Measurements from ENCODE around the gene CDH13. TPM values are rescaled to one million over a fixed set of nuclear protein-coding genes. Genes with fewer than 3 reads are reported as not detected.

The CDH13 gene
- total and polyA plus RNA-seq, 2 experiments from 2014 or later, result 2.9 to 4.8 TPM

DNA sequence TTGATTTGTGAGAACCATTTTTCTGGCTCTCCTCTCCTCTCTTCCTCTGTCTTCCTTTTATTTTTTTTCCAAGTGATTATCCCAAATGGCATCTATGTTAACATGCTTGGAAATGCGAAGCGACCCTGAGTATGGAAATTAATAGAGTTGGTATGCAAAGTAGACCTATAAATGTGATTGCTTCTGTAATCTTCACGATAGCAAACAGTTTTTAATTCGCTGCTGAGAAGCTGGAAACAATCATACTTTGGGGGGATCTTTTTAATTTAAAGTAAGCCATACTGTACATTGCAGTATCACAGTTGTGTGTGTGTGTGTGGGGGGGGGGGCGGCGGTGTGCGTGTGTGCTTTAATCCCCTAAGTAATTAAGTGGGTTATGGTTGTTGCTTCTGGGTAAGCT, 233.3 kb downstream of the CDH13 start:
- H3K36me3 ChIP-seq, result no peaks in the 10 kb centered on the region
- no peaks in the 10 kb centered on the region for H3K9me3 ChIP-seq (ENCODE audit: low read depth)
- H3K4me3 ChIP-seq, result no peak overlapping the region
- DNase-seq (ENCODE audit: low read depth in 1 of 2, low spot score in 1 of 2), result no peak
- H3K27ac ChIP-seq, result no peak overlapping the region
- H3K27me3 ChIP-seq, result no peaks in the 10 kb centered on the region
- TF ChIP-seq, protein P1, sequence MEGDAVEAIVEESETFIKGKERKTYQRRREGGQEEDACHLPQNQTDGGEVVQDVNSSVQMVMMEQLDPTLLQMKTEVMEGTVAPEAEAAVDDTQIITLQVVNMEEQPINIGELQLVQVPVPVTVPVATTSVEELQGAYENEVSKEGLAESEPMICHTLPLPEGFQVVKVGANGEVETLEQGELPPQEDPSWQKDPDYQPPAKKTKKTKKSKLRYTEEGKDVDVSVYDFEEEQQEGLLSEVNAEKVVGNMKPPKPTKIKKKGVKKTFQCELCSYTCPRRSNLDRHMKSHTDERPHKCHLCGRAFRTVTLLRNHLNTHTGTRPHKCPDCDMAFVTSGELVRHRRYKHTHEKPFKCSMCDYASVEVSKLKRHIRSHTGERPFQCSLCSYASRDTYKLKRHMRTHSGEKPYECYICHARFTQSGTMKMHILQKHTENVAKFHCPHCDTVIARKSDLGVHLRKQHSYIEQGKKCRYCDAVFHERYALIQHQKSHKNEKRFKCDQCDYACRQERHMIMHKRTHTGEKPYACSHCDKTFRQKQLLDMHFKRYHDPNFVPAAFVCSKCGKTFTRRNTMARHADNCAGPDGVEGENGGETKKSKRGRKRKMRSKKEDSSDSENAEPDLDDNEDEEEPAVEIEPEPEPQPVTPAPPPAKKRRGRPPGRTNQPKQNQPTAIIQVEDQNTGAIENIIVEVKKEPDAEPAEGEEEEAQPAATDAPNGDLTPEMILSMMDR (IDR thresholded peaks at IDR 0.05; ENCODE audit: low read depth, low read length), result no peak
- no peaks in the 10 kb centered on the region for H3K4me1 ChIP-seq (ENCODE audit: low read depth)

DNA sequence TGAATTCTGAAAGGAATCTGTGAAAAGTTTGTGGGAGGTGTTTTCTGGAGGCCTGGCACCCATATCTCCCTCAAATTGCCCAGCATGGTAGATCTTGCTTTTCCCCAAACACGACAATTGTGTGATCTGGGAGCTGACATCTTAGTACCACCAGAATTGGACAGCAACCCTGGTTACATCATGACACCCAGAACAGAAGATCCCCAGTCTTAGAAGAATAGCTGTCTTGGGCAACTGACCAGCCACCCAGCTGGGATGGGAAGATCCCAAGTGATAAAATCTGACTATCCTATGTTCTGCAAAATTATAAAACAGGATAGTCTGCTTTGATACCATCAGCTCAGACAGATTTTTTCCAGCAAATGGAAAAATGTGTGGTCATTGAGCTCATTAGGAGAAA, 235.3 kb downstream of the CDH13 start:
- TF ChIP-seq, protein P1 (IDR thresholded peaks at IDR 0.05; ENCODE audit: low read depth, low read length), result no peak
- no peak overlapping the region for H3K4me3 ChIP-seq

DNA sequence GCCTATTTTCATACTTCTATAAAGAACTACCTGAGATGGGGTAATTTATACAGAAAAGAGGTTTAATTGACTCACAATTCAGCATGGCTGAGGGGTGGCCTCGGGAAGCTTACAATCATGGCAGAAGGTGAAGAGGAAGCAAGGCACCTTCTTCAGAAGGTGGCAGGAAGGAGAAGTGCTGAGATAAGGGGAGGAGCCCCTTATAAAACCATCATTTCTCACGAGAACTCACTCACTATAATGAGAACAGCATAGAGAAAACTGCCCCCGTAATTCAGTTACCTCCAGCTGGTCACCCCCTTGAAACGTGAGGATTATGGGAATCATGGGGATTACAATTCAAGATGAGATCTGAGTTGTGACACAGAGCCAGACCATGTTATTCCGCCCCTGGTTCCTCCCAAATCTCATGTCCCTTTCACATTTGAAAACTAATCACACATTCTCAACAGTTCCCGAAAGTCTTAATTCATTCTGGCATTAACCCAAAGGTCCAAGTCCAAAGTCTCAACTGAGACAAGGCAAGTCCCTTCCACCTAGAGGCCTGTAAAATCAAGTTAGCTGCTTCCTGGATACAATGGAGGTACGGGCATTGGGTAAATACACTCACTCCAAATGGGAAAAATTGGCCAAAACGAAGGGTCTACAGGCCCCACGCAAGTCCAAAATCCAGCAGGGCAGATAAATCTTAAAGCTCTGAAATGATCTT, 237.7 kb downstream of the CDH13 start:
- Histone ChIP-seq H3K36me3 (no peaks in the 10 kb centered on the region), H3K9me3 (ENCODE audit: low read depth) (no peaks in the 10 kb centered on the region), H3K4me3 (no peak overlapping the region), H3K27me3 (no peaks in the 10 kb centered on the region), H3K27ac (no peak overlapping the region), H3K4me1 (ENCODE audit: low read depth) (no peaks in the 10 kb centered on the region)
- no peak for DNase-seq (ENCODE audit: low read depth in 1 of 2, low spot score in 1 of 2)
- TF ChIP-seq, protein P1 (IDR thresholded peaks at IDR 0.05; ENCODE audit: low read depth, low read length), result no peak

More for the DNA sequence above, 235.3 kb downstream of the CDH13 start:
- DNase-seq (ENCODE audit: low read depth in 1 of 2, low spot score in 1 of 2), result no peak
- Histone ChIP-seq H3K4me1 (ENCODE audit: low read depth) (no peaks in the 10 kb centered on the region), H3K36me3 (no peaks in the 10 kb centered on the region), H3K27ac (no peak overlapping the region), H3K27me3 (no peaks in the 10 kb centered on the region), H3K9me3 (ENCODE audit: low read depth) (no peaks in the 10 kb centered on the region)

DNA sequence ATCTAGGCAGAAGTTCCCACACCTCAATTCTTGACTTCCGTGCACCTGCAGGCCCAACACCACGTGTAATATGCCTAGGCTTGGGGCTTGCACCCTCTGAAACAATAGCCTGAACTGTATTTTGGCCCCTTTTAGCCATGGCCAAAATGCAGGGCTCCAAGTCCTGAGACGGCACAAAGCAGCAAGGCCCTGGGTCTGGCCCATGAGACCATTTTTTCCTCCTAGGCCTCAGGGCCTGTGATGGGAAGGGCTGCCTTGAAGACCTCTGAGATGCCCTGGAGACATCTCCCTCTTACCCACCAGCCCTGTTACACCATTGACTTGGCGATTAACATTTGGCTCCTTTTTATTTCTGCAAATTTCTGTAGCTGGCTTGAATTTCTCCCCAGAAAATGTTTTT, 238.6 kb downstream of the CDH13 start:
- H3K4me1 ChIP-seq (ENCODE audit: low read depth), result no peaks in the 10 kb centered on the region
- no peak overlapping the region for H3K4me3 ChIP-seq
- no peak for DNase-seq (ENCODE audit: low read depth in 1 of 2, low spot score in 1 of 2)
- H3K27me3 ChIP-seq, result no peaks in the 10 kb centered on the region
- no peak overlapping the region for H3K27ac ChIP-seq
- H3K9me3 ChIP-seq (ENCODE audit: low read depth), result no peaks in the 10 kb centered on the region
- TF ChIP-seq, protein P1 (IDR thresholded peaks at IDR 0.05; ENCODE audit: low read depth, low read length), result no peak
- no peaks in the 10 kb centered on the region for H3K36me3 ChIP-seq

DNA sequence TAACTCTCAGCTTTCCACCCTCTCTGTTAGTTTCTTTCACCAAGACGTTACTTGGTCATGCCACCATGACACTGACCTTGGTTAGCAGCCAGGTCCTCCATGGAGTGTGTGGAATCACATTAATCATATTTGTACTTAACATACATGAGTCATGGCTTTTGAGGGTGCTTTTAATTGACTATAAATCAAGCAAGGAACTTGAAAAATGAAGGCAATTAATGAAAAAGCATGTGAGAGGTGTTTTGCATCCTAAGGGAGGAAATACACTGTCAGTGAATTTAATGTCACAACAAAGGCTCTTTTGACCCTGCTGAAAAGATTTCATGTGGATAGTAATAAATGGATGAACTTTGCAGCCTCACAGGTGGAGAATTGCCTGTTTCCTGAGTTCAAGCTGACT, 240.7 kb downstream of the CDH13 start:
- Histone ChIP-seq H3K36me3 (no peaks in the 10 kb centered on the region), H3K4me3 (no peak overlapping the region), H3K9me3 (ENCODE audit: low read depth) (no peaks in the 10 kb centered on the region), H3K27ac (no peak overlapping the region), H3K4me1 (ENCODE audit: low read depth) (no peaks in the 10 kb centered on the region), H3K27me3 (no peaks in the 10 kb centered on the region)
- TF ChIP-seq, protein P1 (IDR thresholded peaks at IDR 0.05; ENCODE audit: low read depth, low read length), result no peak
- DNase-seq (ENCODE audit: low read depth in 1 of 2, low spot score in 1 of 2), result no peak

Data from cardiac muscle cell (in vitro differentiated cells and primary cell).